GM12891 (cell line): ENCODE data around the gene VENTX.

ENCODE experiments used
- DNase-seq: peaks from one replicate; pipeline ENCODE4 v3.0.0; 2011; ENCODE audit warnings: low spot score; ENCODE audit not compliant: insufficient read length
- FAIRE-seq: peaks from 2 replicates; lab custom pipeline; 2011; peaks lifted over from hg19 to GRCh38; lab: Jason Lieb, UNC
- PAX5 ChIP-seq: IDR thresholded peaks from 2 replicates; pipeline ENCODE4 v1.6.1; 2011; ENCODE audit warnings: low read length, moderate library complexity, mild to moderate bottlenecking; ENCODE audit not compliant: insufficient read depth, severe bottlenecking
- POLR2A ChIP-seq: IDR thresholded peaks from 2 replicates; pipeline ENCODE4 v1.6.1; 2011; ENCODE audit warnings: low read depth, low read length, control low read depth
- POLR2AphosphoS5 ChIP-seq: IDR thresholded peaks from 2 replicates; pipeline ENCODE4 v1.6.1; 2011; ENCODE audit warnings: low read depth, low read length, control low read depth
- POU2F2 ChIP-seq: IDR thresholded peaks from 2 replicates; pipeline ENCODE4 v1.6.1; 2011; ENCODE audit warnings: low read depth, mild to moderate bottlenecking, control low read depth, low read length, moderate library complexity
- SPI1 ChIP-seq: IDR thresholded peaks from 2 replicates; pipeline ENCODE4 v1.6.1; 2011; ENCODE audit warnings: low read depth, low read length, control low read depth
- TAF1 ChIP-seq: IDR thresholded peaks from 2 replicates; pipeline ENCODE4 v1.6.1; 2011; ENCODE audit warnings: low read depth, low read length, control low read depth

VENTX gene

DNA sequence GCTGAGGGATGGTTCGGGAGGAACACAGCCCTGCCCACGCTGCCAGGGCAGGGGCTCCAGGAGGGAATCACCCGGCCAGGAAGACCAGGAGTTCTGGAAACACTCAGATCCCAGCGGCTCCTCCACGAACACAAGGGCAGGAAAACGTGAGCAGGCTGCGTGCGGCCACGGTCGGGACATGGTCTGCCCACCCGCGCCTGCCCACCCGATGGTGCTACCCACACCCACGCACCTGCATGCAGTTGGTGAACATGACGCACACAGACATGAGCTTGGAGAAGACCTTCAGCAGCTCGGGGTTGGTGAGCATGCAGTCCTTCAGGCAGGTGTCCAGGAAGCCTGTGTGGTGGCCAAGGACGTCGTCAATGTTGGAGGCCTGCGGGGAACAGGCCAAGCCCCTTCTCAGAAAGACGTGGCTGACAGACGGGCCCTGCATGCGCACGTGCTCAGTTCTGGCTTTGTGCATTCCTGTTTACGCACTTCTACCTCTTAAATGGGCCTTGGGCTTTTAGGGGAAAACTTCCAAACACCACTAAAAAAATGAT is 45.3 kb downstream of the VENTX start:
- TF ChIP-seq PAX5, result no peak
- no peak for FAIRE-seq
- DNase-seq, result no peak

DNA sequence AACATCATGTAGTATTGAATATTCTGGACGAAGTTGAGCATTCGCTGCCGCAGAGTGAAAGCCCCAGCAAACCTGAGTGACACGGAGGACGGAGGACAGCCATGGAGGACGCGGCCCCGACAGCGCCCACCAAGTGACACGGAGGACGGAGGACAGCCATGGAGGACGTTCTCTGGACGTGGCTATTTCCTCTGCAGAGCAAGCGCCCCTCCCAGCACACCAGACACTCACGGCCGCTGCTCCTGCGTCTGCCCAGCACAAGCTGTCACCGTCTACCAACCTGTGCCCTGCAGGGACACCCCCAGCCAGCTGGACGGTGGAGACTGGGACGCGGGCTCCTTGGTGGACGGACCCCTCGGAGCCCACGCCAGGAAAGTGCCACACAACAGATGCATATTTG is 46.3 kb downstream of the VENTX start:
- DNase-seq, result no peak
- FAIRE-seq, result no peak

DNA sequence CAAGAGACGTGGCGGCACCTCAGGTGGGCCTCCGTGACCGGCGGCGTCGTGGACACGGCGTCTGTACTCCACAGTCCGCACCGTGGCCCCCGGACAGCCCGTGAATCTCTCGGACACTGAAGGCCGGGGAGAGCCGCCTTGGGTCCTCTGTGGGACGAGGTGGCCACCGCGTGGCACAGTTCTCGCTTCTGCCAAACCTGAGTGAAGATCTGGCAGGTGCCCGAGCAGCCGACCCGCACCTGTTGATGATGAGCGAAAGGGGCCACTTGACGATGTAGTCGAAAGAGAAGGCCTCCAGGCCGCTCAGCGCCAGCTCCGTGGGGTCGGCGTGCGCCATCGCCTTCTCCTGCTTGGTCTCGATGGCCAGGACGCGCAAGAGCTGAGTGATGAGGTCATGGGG is 47.6 kb downstream of the VENTX start:
- no peak for DNase-seq
- no peak for FAIRE-seq
- TF ChIP-seq POLR2A, result no peak
- no peak for TF ChIP-seq SPI1
- no peak for TF ChIP-seq PAX5
- no peak for TF ChIP-seq POU2F2
- no peak for TF ChIP-seq POLR2AphosphoS5
- TF ChIP-seq TAF1, result no peak

More for the DNA sequence above, 46.3 kb downstream of the VENTX start:
- no peak for TF ChIP-seq PAX5
- TF ChIP-seq POU2F2, result no peak
- TF ChIP-seq SPI1, result no peak
- no peak for TF ChIP-seq POLR2A
- no peak for TF ChIP-seq TAF1
- no peak for TF ChIP-seq POLR2AphosphoS5

DNA sequence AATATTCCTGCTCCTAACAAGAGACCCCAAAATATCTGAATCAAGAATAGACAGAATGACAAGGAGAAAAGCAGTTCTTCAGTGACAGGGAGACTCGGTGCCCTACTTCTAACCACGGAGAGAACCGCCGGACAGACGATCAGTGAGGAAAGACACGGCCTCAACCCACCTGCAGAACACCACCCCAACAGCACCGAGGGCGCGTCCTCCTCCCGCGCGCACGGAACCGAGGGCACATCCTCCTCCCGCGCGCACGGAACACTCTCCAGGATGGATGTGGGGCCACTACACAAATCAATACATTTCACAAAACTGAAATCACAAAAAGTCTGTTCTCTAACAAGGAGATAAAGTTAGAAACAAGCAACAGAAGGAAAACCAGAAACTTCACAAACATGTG is 48.7 kb downstream of the VENTX start:
- DNase-seq (no peak), FAIRE-seq (no peak)
- TF ChIP-seq PAX5 (no peak), TAF1 (no peak), POU2F2 (no peak), POLR2A (no peak), SPI1 (no peak), POLR2AphosphoS5 (no peak)

DNA sequence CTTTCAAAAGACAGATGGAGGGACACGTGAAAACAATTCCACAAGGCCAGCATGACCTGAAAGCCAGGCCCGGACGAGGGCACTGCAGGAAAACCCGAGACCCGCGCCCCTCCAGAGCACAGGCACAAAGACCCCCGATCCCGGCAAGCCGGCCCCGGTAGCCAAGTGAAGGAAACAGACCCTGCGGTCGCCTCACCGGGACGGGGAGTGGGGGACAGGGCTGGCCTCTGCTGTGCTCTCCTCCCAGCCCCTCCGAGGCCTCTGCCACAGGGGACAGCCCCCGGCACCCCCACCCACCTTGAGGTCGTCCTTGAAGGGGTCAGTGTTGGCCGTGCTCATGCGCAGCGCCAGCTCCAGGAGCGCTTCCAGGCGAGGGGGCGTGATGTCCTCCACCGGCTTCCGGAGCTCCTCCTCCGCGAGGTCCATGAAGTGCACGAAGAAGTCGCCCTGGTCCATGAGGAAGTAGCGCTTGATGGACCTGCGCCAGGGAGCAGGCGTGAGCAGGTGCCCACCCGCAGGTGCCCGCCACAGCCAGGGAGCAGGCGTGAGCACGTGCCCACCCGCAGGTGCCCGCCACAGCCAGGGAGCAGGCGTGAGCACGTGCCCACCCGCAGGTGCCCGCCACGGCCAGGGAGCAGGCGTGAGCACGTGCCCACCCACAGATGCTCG is 50.3 kb downstream of the VENTX start:
- FAIRE-seq, result no peak
- TF ChIP-seq SPI1 (no peak), PAX5 (no peak), POLR2A (no peak)
- DNase-seq, result no peak

DNA sequence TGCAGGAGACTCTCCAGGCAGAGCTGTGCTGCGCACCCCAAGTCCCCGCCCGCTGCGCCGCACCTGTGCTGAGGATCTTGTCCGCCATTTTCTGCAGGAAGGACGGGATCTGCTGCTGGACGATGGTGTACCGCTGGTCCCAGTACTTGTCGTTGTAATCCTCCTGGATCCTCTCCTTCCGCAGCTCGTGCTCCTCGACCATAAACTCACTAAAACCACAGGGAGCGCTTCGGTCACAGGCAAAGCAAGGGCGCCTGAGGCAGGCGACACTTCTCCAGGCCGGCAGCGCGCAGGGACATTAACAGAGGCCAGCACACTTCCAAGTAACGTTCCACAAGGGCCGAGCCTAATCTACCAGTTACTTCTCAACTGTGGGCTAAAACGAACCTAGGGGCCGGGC is 52.1 kb downstream of the VENTX start:
- FAIRE-seq (no peak), DNase-seq (no peak)
- no peak for TF ChIP-seq PAX5
- no peak for TF ChIP-seq POLR2A
- TF ChIP-seq SPI1, result no peak
- TF ChIP-seq TAF1, result no peak
- TF ChIP-seq POU2F2, result no peak
- TF ChIP-seq POLR2AphosphoS5, result no peak
